GM18861 (cell line): ENCODE results near the gene SCNM1.
"Not testable (repeated sequence)": the region's sequence is repeated elsewhere in the genome, so short reads cannot be mapped to it uniquely, and the experiment has no call there.

Experiments
- ATAC-seq: cut with Tn5 transposase; IDR thresholded peaks from one replicate; pipeline ENCODE4 v1.9.1; 2021; ENCODE audit not compliant: unreplicated experiment

Gene SCNM1

GRCh38 chr1:151192047-151192446 lies 26.1 kb downstream of the SCNM1 start:
- no peak for ATAC-seq

GRCh38 chr1:151193304-151193703 lies 27.4 kb downstream of the SCNM1 start:
- ATAC-seq = no peak

DNA sequence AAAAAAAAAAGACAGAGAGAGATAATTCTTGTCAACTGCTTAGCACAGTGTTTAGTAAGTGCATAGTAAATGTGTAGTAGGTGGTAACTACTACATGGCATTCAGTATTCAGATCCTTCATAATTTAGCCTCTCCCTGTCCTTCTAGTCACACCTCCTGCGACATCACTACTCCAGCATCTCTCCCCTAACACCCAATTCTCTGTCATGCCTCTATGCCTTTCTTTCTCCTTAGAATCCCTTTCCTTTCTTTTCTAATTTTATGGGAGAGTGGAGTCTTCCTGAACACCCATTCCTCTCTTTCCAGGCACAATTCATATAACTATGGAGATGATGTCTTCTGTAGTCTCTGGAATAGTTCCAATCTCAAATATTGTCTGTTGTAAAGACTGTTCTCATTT lies 27.9 kb downstream of the SCNM1 start:
- ATAC-seq = no peak

- not testable (repeated sequence) for ATAC-seq
Observed at GRCh38 chr1:151194894-151195594, 29.1 kb downstream of the SCNM1 start.

GRCh38 chr1:151196292-151196800 lies 30.4 kb downstream of the SCNM1 start:
- no peak for ATAC-seq

DNA sequence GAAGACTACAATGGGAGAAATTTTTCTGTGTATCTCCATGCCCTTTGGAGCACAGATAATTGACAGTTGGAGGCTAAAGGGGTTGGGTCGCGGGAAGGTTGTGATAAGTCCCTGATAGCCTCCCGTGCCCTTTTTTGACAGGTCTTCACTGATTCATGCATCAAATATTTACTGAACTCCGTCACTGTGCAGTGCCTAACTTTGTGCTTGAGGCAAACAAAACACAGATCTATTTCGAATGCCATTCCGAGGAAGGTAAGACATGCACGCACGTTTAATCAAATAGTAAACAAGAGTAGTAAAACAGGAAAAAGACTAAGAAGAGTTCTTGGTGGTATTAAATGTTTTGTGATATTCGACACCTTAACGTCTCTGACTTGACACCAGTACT lies 31.9 kb downstream of the SCNM1 start:
- no peak for ATAC-seq

GRCh38 chr1:151198254-151199127 lies 32.5 kb downstream of the SCNM1 start, which contains the start of gene PIP5K1A:
TSS of gene PIP5K1A (plus strand) at chr1:151198552. CDS start at chr1:151198997, 445 bp downstream.
- ATAC-seq = peak; percentile 76

DNA sequence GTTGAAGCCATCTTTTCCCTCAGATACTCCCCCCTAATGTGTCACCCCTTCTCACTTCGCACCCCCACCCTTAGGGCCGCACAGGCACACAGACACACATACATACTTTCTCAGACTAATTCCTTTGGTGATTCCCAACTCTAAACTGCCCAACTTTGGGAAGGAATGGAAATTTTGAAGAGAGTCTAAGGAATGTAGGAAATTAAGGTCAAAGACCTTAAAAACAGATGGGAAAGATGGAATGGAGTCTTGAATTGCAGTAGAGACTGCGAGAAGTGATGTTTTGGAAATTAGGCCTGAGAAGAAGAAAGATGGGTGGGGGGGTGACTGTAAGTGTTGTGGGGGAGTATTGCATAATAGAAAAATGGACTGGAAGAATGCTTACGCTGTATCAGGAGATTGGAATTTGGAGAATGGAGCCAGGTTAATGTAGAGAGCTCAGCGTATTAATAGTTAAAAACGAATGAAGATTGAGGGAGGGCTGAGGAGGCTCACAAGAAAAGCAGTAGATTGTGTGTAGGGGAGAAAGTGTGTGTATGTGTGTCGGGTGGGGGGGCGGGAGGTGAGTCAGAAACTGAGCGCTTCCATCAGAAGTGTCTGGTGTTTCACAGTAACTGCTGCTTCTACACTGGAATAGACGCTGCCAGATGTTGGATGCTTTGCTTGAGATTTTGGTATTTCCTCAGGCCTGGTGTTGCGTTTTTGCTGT lies 34.1 kb downstream of the SCNM1 start:
- ATAC-seq = no peak

- ATAC-seq = not testable (repeated sequence)
Observed at GRCh38 chr1:151205381-151205965, 39.5 kb downstream of the SCNM1 start.

- no peak for ATAC-seq
Observed at GRCh38 chr1:151210830-151211229, 44.9 kb downstream of the SCNM1 start.

- ATAC-seq = no peak
Observed at GRCh38 chr1:151211972-151212705, 46.2 kb downstream of the SCNM1 start.

GRCh38 chr1:151213560-151213959 lies 47.6 kb downstream of the SCNM1 start:
- no peak for ATAC-seq
